HUDEP-2 (cell line): Measurements from ENCODE around the gene XPO6.

Source experiments
- DNase-seq, 76 experiments: peaks; one replicate each; lab custom pipeline; 2025; ENCODE audit not compliant: unreplicated experiment in 76 of 76; lab: John Stamatoyannopoulos, UW

Gene XPO6

DNA sequence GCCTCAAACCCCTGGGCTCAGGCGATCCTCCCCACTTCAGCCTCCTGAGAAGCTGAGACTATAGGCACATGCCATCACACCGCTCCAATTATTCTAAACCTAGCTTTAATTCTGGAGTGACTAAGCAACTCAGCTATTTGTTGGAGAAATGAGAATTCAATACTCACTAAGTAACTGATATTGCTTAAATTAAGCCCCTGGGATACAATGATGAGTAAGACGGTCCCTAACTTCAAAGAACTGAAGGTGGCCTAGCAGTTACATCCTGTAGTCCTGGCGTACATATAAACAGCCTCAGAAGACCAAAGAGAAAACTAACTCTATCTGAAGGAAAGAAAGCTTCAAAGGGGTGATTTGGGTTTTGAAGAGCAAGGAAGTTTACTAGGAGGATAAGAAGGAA, 25.0 kb downstream of the XPO6 start:
- no peak for DNase-seq

GRCh38 chr16:28185696-28186095, 26.1 kb downstream of the XPO6 start:
- DNase-seq = peak in 6 of 76 experiments; percentile 8 to 44 (median 18)

DNA sequence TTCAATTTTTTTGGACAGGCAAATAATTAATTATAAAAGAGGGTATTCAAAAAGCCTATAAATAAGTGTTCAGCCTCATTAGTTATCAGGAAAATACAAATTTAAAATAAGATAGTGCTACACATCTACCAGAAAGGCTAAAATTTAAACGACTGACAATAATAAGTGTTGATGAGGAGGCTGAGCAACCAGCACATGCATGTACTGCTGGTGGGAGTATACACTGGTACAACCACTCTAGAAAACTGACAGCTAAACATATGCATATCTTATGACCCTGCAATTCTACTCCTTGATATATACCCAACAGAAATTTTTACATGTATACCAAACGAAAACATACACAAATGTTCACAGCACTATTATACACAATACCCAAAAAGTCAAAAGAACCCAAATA, 27.1 kb downstream of the XPO6 start:
- no peak for DNase-seq

DNA sequence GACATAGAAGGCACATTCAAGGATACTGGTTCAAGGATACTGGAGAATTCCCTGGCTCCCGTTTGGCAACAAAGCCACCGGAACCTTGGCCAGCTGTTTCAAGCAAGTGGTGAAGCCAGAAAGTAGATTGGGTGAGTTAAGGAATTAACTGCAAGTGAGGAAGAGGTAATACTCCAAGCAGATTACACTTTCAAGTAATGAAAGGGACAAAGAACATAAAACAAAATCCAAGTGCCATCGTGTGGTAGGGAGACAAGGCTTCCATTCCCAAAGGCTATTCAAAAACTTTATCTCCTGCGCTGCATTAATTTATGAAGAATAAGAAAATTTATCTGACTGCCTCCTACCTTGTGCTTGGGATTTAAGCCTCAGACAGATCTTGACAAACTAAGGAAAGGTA, 27.8 kb downstream of the XPO6 start:
- DNase-seq = no peak

DNA sequence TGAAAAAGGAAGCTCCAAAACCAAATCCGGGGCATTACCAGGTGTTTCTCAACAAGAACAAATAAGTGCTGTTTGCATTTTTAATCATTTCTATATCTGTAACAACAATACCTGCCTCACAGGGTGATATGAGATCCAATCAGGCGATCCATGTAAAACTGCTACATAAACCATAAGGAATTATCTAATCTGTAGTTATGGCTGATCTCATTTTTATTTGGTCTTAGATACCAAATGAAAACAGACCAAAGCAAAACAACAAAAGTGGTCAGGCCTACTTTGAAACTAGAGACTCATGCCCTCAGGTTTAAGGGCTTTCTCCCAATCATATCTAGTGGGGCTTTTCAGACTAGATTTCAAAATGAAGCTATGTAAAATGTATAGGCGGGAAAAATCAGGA, 28.3 kb downstream of the XPO6 start:
- DNase-seq = no peak

GRCh38 chr16:28182801-28183200, 29.0 kb downstream of the XPO6 start:
- DNase-seq = peak in 1 of 76 experiments; percentile 7

DNA sequence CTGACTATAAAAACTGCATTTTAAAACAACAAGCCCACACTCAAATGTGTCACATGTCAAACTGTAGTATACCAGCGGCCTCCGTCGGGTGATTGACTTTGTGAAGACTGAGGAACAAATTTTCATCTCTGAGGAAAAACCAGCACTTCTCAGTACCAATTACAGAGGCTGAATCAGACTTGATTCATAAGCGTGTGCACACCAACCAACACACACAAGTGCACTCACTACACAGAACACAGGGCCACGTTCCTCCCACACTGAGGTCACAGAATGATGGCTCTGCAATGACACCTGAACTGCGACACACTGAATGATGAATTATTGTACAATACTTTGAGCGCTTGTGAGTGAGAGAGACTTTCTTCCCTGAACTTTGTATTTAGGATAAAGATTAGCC, 29.6 kb downstream of the XPO6 start:
- DNase-seq = no peak

GRCh38 chr16:28181515-28181914, 30.2 kb downstream of the XPO6 start:
- no peak for DNase-seq

- no peak for DNase-seq
These were observed 30.9 kb downstream of the XPO6 start for GRCh38 chr16:28180655-28181460.

DNA sequence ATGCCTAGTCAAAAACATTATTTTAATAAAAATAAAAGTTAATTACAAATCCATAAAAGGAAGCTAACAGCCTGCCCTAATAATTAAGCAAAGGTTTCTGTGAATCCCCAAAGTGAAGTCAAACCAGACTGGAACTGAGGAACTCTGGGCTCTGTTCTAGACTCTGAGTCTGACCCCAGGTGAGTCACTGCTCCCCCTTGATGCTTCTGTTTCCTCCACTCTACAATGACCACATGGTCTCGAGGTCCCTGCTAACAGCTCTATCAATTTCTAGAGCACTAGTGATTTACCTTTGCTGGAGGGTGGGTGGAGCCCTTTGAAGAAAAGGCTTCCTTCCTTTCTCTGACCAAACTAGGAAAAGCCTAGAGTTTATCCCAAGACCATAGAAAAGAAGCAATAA, 32.4 kb downstream of the XPO6 start:
- no peak for DNase-seq

DNA sequence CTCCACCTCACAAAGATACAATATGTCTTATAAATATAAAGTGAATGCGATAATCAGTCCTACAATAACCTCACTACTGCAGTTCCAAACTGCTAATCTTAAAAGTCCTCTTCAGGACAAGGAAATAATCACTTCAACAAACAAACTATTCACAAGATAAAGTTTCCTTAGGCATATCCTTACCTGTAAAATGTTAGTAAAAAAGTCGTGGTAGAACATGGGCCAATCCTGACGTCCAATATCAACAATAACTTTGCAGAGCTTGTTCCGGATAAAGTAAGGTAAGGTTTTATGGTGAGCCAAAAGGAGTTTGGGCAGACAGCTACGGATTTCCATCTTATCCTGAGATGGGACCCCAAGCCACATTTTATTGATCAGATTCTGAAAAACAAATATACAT, 36.0 kb downstream of the XPO6 start:
- no peak for DNase-seq

GRCh38 chr16:28172336-28172735, 39.4 kb downstream of the XPO6 start:
- no peak for DNase-seq

DNA sequence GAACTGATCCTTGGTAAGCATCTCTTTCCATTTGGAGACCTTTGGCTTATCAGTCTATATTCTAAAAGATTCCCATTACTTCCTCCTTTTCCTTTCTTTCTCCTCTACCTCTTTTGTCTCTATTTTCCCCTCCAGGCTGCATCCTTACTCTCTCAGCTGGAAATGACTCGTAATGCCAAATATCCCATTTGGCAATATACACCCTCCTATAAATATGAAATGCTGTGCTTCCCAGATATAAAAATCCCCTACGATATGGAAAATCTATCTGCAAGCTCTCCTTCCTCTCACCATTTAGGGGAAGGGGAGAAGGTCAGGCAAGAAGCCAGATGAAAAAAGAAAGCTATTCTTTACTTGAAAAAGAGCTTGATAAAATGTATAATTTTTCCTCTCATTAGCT, 39.9 kb downstream of the XPO6 start:
- DNase-seq = no peak

GRCh38 chr16:28168991-28169554, 42.7 kb downstream of the XPO6 start:
- no peak for DNase-seq

DNA sequence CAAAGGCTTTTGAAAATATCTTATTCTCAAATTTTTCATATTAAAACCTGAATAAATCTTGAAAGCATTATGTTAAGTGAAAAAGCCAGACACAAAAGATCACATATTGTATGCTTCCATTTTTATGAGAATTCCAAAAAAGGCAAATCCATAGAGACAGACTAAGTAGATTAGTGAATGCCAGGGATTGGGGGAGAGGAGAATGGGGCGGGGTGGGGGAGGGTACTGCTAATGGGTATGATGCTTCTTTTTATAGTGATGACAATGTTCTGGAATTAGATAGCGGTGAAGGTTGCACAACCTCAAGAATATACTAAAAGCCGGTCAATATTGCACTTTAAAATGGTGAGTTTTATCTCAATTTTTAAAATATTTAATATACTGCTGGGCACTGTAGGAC, 44.0 kb downstream of the XPO6 start:
- DNase-seq = no peak

DNA sequence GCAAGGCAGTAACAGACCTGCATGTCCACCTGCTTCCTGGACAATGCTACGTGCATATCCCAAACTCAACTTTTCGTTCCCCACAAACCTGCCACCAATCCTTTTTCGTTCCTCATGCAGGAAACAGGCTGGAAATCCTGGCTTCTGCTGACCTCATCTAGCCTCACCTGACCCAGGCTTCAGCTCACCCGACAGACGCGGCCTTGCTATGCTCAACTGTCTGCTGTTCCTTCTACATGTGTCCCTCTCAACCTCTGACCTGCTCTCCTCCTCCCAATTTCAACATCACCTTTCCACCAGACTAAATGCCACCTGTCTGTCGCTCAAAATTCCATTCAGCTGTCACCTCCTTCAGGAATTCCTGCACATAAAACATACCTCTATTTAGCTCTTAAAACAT, 44.5 kb downstream of the XPO6 start:
- no peak for DNase-seq

GRCh38 chr16:28166394-28167208, 45.2 kb downstream of the XPO6 start:
- no peak for DNase-seq

GRCh38 chr16:28165598-28165997, 46.2 kb downstream of the XPO6 start:
- no peak for DNase-seq

GRCh38 chr16:28164140-28164539, 47.6 kb downstream of the XPO6 start:
- DNase-seq = no peak

DNA sequence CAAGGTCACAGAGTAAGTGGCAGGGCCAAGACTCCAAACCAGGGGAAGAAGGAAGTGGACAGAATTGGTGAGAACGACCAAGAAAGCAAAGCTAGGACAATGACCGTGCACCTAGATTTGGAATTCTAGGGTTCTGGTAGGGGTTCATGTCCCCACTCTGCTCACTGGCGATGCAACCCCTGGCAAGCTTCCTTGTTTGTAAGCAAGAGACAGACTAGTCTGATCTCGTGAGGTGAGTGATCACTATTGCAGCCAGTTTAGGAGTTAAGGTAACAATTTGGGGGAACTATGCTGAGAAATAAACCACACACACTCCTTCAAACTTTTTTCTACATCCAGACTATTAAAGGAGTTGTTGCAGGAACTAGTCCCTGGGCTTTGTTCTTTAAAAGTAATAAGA, 48.1 kb downstream of the XPO6 start:
- DNase-seq = no peak

GRCh38 chr16:28162326-28162877, 49.4 kb downstream of the XPO6 start:
- no peak for DNase-seq
